ENCODE results near the gene ENPP7. TPM values are rescaled to one million over a fixed set of nuclear protein-coding genes. Genes with fewer than 3 reads are reported as not detected.

The ENPP7 gene
- total RNA-seq, 2 donors from 2014 or later = not detected

DNA sequence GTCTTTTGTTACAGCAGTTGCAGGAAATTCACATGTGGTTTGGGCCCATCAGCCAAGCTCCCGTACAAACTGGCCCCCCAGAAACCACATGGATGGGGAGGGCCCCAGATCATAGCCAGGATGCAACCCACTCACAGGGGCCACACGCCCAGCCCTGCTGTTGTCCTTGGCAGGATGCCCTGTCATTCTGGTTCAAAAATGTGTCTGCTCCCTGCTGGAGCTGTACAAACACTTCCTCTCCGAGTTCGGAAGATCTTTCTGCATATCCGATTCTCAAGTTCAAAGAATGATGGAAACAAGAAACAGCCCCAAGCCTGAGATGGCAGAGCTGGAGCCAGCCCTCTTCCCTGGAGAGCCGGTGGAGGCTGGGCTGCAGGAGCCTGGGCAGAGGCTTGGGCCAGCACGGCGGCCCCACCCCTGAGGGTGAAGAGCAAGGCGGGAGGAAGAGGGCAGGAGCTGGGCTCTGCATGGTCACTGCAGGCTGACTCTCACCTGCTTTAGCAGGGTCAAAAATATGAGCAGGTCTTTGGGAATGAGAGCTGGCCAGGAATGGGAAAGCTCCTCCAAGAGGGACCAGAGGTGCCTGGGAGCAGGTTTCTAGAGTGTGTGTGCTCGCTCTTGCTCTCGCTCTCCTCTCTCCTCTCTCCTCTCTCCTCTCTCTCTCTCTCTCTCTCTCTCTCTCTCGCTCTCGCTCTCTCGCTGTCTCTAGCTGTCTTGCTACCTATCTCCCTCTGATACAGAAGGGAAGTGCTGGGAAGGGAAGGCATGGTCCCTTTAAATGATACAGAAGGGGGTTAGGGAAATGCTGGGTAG, 34.7 kb upstream of the ENPP7 start:
- TF ChIP-seq POLR2A (IDR thresholded peaks at IDR 0.05) = no peak
- TF ChIP-seq CTCF (IDR thresholded peaks at IDR 0.05) = no peak
- ATAC-seq = no peak
- intact Hi-C loops (cut with DNase I) = no loop called here
- peaks cover 8% of the 10 kb centered on the region for H3K4me1 ChIP-seq
- H3K27me3 ChIP-seq = peaks cover 0 to 9% of the 10 kb centered on the region in 2 donors
- no peak overlapping the region for H3K4me3 ChIP-seq
- peak in 2 of 4 donors; percentile 30 to 37 for DNase-seq
- WGBS, 2 donors = 31 to 34% methylated on average over 13 to 14 of the region's 14 CpGs
- H3K27ac ChIP-seq = no peak overlapping the region
- no peaks in the 10 kb centered on the region for H3K36me3 ChIP-seq (replicated peaks in 1 of 2; ENCODE audit: insufficient read depth in 1 of 2, low read depth in 2 of 2)
- no peaks in the 10 kb centered on the region for H3K9me3 ChIP-seq

GRCh38 chr17:79696610-79696982, 34.1 kb upstream of the ENPP7 start:
- peaks cover 8% of the 10 kb centered on the region for H3K4me1 ChIP-seq
- WGBS, 2 donors = 60 to 61% methylated on average over 16 to 17 of the region's 17 CpGs
- peaks cover 0 to 9% of the 10 kb centered on the region in 2 donors for H3K27me3 ChIP-seq
- TF ChIP-seq CTCF (IDR thresholded peaks at IDR 0.05) (no peak), POLR2A (IDR thresholded peaks at IDR 0.05) (no peak)
- no peaks in the 10 kb centered on the region for H3K36me3 ChIP-seq (replicated peaks in 1 of 2; ENCODE audit: insufficient read depth in 1 of 2, low read depth in 2 of 2)
- H3K9me3 ChIP-seq = no peaks in the 10 kb centered on the region
- no peak overlapping the region for H3K27ac ChIP-seq
- ATAC-seq (no peak), DNase-seq (no peak)
- no peak overlapping the region for H3K4me3 ChIP-seq
- intact Hi-C loops (cut with DNase I) = no loop called here

DNA sequence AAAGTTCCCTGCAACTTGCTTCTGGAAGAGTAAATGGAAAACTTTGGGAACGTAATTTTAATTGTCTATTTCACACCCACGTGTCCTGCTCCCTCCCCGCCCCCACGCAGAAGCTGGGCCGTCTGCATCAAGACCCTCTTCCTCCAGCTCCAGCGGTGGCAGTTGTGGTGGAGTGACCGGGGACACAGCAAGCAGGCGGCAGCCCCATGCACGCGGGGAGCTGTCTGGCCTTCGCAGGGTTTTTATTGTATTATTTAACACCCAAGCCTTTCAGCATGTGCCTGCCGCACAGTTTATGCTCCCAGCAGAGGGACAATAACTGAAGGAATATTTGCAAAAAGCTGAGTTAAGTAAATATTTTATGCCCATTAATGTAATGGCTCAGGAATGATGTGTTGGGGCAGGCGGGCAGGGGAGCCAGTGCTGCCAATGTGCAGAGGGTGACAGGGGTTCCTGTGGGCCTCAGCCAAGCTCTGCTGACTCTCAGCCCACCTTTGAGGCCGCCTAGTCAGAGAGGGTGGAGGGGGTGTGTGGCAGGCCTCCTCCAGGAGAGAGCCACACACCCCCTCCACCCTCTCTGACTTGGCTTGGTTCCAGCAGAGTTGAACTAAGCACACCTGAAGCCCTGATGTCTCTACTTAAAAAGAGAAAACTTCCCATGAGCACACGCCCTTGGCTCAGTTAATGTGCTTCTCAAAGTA, 32.4 kb upstream of the ENPP7 start:
- peaks cover 0 to 9% of the 10 kb centered on the region in 2 donors for H3K27me3 ChIP-seq
- H3K36me3 ChIP-seq (replicated peaks in 1 of 2; ENCODE audit: insufficient read depth in 1 of 2, low read depth in 2 of 2) = no peaks in the 10 kb centered on the region
- H3K9me3 ChIP-seq = no peaks in the 10 kb centered on the region
- TF ChIP-seq POLR2A (IDR thresholded peaks at IDR 0.05) (no peak), CTCF (IDR thresholded peaks at IDR 0.05) (no peak)
- ATAC-seq (no peak), DNase-seq (no peak)
- H3K4me3 ChIP-seq = no peak overlapping the region
- H3K4me1 ChIP-seq = peaks cover 8% of the 10 kb centered on the region
- no peak overlapping the region for H3K27ac ChIP-seq
- WGBS, 2 donors = 42 to 51% methylated on average over 14 to 15 of the region's 15 CpGs
- intact Hi-C loops (cut with DNase I) = no loop called here

GRCh38 chr17:79699386-79700036, 31.2 kb upstream of the ENPP7 start:
- Histone ChIP-seq H3K36me3 (replicated peaks in 1 of 2; ENCODE audit: insufficient read depth in 1 of 2, low read depth in 2 of 2) (no peaks in the 10 kb centered on the region), H3K9me3 (no peaks in the 10 kb centered on the region), H3K27ac (no peak overlapping the region), H3K4me3 (no peak overlapping the region), H3K27me3 (peaks cover 0 to 9% of the 10 kb centered on the region in 2 donors), H3K4me1 (peaks cover 8% of the 10 kb centered on the region)
- ATAC-seq (no peak), DNase-seq (no peak)
- WGBS, 2 donors = 66 to 72% methylated on average over 12 of the region's 12 CpGs
- TF ChIP-seq CTCF (IDR thresholded peaks at IDR 0.05) (no peak), POLR2A (IDR thresholded peaks at IDR 0.05) (no peak)
- intact Hi-C loops (cut with DNase I) = loop anchor here (10.0 kb wide), 1 partner anchor 305 kb away; no protein-coding TSS in a partner anchor
